PC-3 (cell line): Measurements from ENCODE around the gene LRP1B. TPM values are rescaled to one million over a fixed set of nuclear protein-coding genes. Genes with fewer than 3 reads are reported as not detected.

Source experiments
- ATAC-seq: fragments of 200-7000 bp; cut with Tn5 transposase; 2 replicates; pipeline ENCODE4 v1.9.1; 2020; ENCODE audit warnings: mild to moderate bottlenecking, moderate library complexity
- BruUV-seq: library from RNA; stranded (reverse); fragments of 400-500 nt; replicated peaks from 2 replicates; lab custom pipeline; 2021; lab: Mats Ljungman, UMichigan
- CTCF ChIA-PET: fragments of 300-600 bp; sonication (Branson Sonifier 250); formaldehyde crosslinking; loops from one replicate; lab custom pipeline; 2022; ENCODE audit warnings: antibody characterized with exemption; lab: Charles Lee
- POLR2A ChIA-PET: fragments of 300-600 bp; sonication (Branson Sonifier 250); formaldehyde crosslinking; loops from one replicate; lab custom pipeline; 2022; ENCODE audit warnings: antibody characterized with exemption; ENCODE audit not compliant: unreplicated experiment; lab: Charles Lee
- DNase-seq: peaks from one replicate; pipeline ENCODE4 v3.0.0-alpha.2; 2015
- H2AFZ ChIP-seq: fragments of 300-600 bp; sonication (generic); 2 replicates; pipeline ENCODE4 v1.6.0; 2016; ENCODE audit warnings: antibody characterized with exemption, low read length
- H3F3A ChIP-seq: fragments of 300-600 bp; sonication (generic); one replicate; pipeline ENCODE4 v1.6.0; 2017; ENCODE audit warnings: antibody characterized with exemption, low read length, control low read depth, mild to moderate bottlenecking; ENCODE audit not compliant: unreplicated experiment
- H3K27ac ChIP-seq: fragments of 300-600 bp; sonication (generic); 2 replicates; pipeline ENCODE4 v1.5.1; 2016; ENCODE audit warnings: mild to moderate bottlenecking, low read length
- H3K27me3 ChIP-seq: fragments of 300-600 bp; sonication (generic); 2 replicates; pipeline ENCODE4 v1.6.1; 2016; ENCODE audit warnings: low read length, mixed read lengths
- H3K36me3 ChIP-seq: fragments of 300-600 bp; sonication (generic); 2 replicates; pipeline ENCODE4 v1.6.1; 2016; ENCODE audit warnings: low read depth, mixed run types, low read length, mixed read lengths
- H3K4me1 ChIP-seq: fragments of 300-600 bp; sonication (generic); 2 replicates; pipeline ENCODE4 v1.5.1; 2016; ENCODE audit warnings: low read length; ENCODE audit not compliant: insufficient read depth
- H3K4me2 ChIP-seq: fragments of 300-600 bp; sonication (generic); 2 replicates; pipeline ENCODE4 v1.6.0; 2016; ENCODE audit warnings: low read length
- H3K4me3 ChIP-seq: fragments of 300-600 bp; sonication (generic); 2 replicates; pipeline ENCODE4 v1.5.1; 2016; ENCODE audit warnings: mild to moderate bottlenecking, low read length, mixed read lengths
- H3K79me2 ChIP-seq: fragments of 300-600 bp; sonication (generic); 2 replicates; pipeline ENCODE4 v1.6.1; 2017; ENCODE audit warnings: low read length, mixed read lengths
- H3K9ac ChIP-seq: fragments of 300-600 bp; sonication (generic); 2 replicates; pipeline ENCODE4 v1.6.0; 2016; ENCODE audit warnings: mild to moderate bottlenecking, low read length
- H3K9me2 ChIP-seq: fragments of 300-600 bp; sonication (generic); replicated peaks from 2 replicates; pipeline ENCODE4 v1.6.1; 2016; ENCODE audit warnings: mixed run types, low read length, mixed read lengths
- H3K9me3 ChIP-seq: fragments of 300-600 bp; sonication (generic); 2 replicates; pipeline ENCODE4 v1.6.1; 2016; ENCODE audit warnings: low read length, mixed read lengths
- H4K20me1 ChIP-seq: fragments of 300-600 bp; sonication (generic); 2 replicates; pipeline ENCODE4 v1.6.1; 2016; ENCODE audit warnings: low read length, mixed read lengths
- EZH2 ChIP-seq: fragments of 300-600 bp; sonication (generic); IDR thresholded peaks from one replicate; pipeline ENCODE4 v1.6.1; 2017; ENCODE audit warnings: antibody characterized with exemption, mild to moderate bottlenecking, low read length; ENCODE audit not compliant: unreplicated experiment
- EZH2phosphoT487 ChIP-seq: fragments of 300-600 bp; sonication (generic); IDR thresholded peaks from 2 replicates; pipeline ENCODE4 v1.6.1; 2018; ENCODE audit warnings: mild to moderate bottlenecking, antibody characterized with exemption, low read length, borderline replicate concordance
- intact Hi-C: fragments of 100-400 bp; cut with micrococcal nuclease; formaldehyde crosslinking; loops from 2 replicates; pipeline ENCODE4 v1.9.0; 2023
- total RNA-seq: library from RNA; depleted of rRNA; stranded (reverse); fragments of >200 nt; gene quantifications from 2 replicates; pipeline ENCODE4 v1.2.3, GENCODE V29; 2014
- TF ChIP-seq, protein P1 (sequence below): fragments of 300-600 bp; sonication (generic); conservative IDR thresholded peaks from 2 replicates; pipeline ENCODE4 v1.5.1; 2017; ENCODE audit warnings: antibody characterized with exemption, low read depth, mild to moderate bottlenecking, low read length

LRP1B gene
- total RNA-seq, 1 experiment from 2014 or later: 0.04 TPM

DNA sequence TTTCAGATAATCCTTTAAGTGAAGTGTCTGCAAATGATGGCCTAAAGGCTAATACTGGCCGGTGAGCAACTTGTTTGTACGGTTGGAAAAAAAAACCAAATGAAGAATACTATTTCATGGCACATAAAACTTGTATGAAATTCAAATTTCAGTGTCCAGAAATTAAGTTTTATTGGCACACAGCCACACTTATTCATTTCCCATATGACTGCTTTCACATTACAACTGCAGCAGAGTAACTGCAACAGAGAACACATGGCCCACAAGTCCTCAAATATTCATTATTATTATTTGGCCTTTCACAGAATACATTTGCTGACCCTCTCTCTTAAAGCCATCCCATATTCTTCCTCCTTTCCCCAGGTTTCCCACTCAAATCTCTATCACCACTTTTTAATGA lies 1268.6 kb downstream of the LRP1B start:
- Histone ChIP-seq H3K27ac (no peak overlapping the region), H3K4me3 (no peak overlapping the region), H3K79me2 (no peaks in the 10 kb centered on the region), H3K27me3 (no peaks in the 10 kb centered on the region), H4K20me1 (no peaks in the 10 kb centered on the region), H3K9me2 (no peaks in the 10 kb centered on the region), H3K4me2 (no peak overlapping the region), H3F3A (no peaks in the 10 kb centered on the region), H3K36me3 (no peaks in the 10 kb centered on the region), H2AFZ (no peak overlapping the region), H3K4me1 (no peaks in the 10 kb centered on the region), H3K9ac (no peak overlapping the region), H3K9me3 (no peaks in the 10 kb centered on the region)
- intact Hi-C loops: loop anchor here (2.0 to 5.0 kb wide), 3 partner anchors 360 to 775 kb away; no protein-coding TSS in a partner anchor
- ATAC-seq: no peak
- no peak for DNase-seq
- no peak for TF ChIP-seq EZH2
- TF ChIP-seq, protein P1, sequence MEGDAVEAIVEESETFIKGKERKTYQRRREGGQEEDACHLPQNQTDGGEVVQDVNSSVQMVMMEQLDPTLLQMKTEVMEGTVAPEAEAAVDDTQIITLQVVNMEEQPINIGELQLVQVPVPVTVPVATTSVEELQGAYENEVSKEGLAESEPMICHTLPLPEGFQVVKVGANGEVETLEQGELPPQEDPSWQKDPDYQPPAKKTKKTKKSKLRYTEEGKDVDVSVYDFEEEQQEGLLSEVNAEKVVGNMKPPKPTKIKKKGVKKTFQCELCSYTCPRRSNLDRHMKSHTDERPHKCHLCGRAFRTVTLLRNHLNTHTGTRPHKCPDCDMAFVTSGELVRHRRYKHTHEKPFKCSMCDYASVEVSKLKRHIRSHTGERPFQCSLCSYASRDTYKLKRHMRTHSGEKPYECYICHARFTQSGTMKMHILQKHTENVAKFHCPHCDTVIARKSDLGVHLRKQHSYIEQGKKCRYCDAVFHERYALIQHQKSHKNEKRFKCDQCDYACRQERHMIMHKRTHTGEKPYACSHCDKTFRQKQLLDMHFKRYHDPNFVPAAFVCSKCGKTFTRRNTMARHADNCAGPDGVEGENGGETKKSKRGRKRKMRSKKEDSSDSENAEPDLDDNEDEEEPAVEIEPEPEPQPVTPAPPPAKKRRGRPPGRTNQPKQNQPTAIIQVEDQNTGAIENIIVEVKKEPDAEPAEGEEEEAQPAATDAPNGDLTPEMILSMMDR: no peak
- no peak for TF ChIP-seq EZH2phosphoT487
- no TSS peak for BruUV-seq
- ChIA-PET POLR2A (no interaction called here), CTCF (no interaction called here)

DNA sequence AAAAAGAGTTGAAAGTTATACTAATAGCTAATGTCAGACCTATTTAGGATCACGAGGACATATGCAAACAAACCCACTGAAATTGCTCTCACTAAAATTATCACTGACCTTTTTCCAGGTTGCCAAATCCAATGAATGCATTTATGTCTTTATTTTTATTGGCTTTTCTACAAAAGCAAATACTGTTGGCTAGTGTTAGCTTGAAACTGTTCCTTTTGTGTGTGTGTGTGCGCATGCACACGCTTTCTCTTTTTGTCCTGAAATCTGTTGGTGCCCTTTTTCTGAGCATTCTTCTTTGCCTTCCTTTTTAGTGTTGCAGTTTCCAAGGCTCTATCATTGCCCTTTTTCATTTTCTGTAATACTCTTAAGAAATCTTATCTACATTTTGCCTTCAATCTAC lies 1269.2 kb downstream of the LRP1B start:
- H3K4me1 ChIP-seq: no peaks in the 10 kb centered on the region
- H2AFZ ChIP-seq: no peak overlapping the region
- intact Hi-C loops: loop anchor here (2.0 to 5.0 kb wide), 3 partner anchors 359 to 775 kb away; no protein-coding TSS in a partner anchor
- no peak overlapping the region for H3K9ac ChIP-seq
- BruUV-seq: no TSS peak
- ATAC-seq (no peak), DNase-seq (no peak)
- H3K4me2 ChIP-seq: no peak overlapping the region
- H4K20me1 ChIP-seq: no peaks in the 10 kb centered on the region
- no peaks in the 10 kb centered on the region for H3K9me2 ChIP-seq
- H3K27ac ChIP-seq: no peak overlapping the region
- H3F3A ChIP-seq: no peaks in the 10 kb centered on the region
- TF ChIP-seq EZH2: no peak
- TF ChIP-seq, protein P1: no peak
- TF ChIP-seq EZH2phosphoT487: no peak
- ChIA-PET CTCF (no interaction called here), POLR2A (no interaction called here)
- H3K4me3 ChIP-seq: no peak overlapping the region
- H3K79me2 ChIP-seq: no peaks in the 10 kb centered on the region
- H3K27me3 ChIP-seq: no peaks in the 10 kb centered on the region
- H3K36me3 ChIP-seq: no peaks in the 10 kb centered on the region
- no peaks in the 10 kb centered on the region for H3K9me3 ChIP-seq

DNA sequence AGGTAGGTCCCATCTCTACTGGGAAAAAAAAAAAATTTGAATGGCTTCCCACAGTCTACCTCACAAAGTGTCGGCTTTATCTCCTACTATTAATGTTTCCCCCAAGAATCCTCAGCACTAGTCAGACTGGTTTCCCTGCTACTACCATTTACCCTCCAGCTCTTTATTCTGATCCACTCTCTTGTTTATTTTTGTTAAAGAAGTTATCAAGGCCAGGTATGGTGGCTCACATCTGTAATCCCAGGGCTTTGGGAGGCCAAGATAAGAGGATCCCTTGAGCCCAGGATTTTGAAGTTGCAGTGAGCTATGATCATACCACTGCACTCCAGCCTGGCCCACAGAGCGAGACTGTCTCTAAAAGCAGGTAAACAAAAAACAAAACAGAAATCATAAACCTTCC lies 1275.3 kb downstream of the LRP1B start:
- no TSS peak for BruUV-seq

More for the DNA sequence above, 1275.3 kb downstream of the LRP1B start:
- Histone ChIP-seq H2AFZ (no peak overlapping the region), H3K79me2 (no peaks in the 10 kb centered on the region), H3K27me3 (no peaks in the 10 kb centered on the region), H3K9ac (no peak overlapping the region), H3F3A (no peaks in the 10 kb centered on the region), H4K20me1 (no peaks in the 10 kb centered on the region), H3K4me3 (no peak overlapping the region), H3K27ac (no peak overlapping the region), H3K9me2 (no peaks in the 10 kb centered on the region), H3K4me1 (0 out of 2 replicates have a peak, but pooled peaks cover 3% of the 10 kb centered on the region), H3K4me2 (no peak overlapping the region), H3K36me3 (no peaks in the 10 kb centered on the region), H3K9me3 (no peaks in the 10 kb centered on the region)
- no peak for DNase-seq
- CTCF ChIA-PET: no interaction called here
- POLR2A ChIA-PET: no interaction called here
- ATAC-seq: no peak
- intact Hi-C loops: no loop called here
- TF ChIP-seq EZH2phosphoT487: no peak
- TF ChIP-seq EZH2: no peak
- TF ChIP-seq, protein P1: no peak
